HPDE6-E6E7 (cell line): ENCODE results near the gene CCN5.
"Not testable (repeated sequence)": the region's sequence is repeated elsewhere in the genome, so short reads cannot be mapped to it uniquely, and the experiment has no call there.

ENCODE experiments used
- DNase-seq: peaks from one replicate; pipeline ENCODE4 v3.0.0; 2011; ENCODE audit warnings: missing footprints; ENCODE audit errors: extremely low spot score

The CCN5 gene

DNA sequence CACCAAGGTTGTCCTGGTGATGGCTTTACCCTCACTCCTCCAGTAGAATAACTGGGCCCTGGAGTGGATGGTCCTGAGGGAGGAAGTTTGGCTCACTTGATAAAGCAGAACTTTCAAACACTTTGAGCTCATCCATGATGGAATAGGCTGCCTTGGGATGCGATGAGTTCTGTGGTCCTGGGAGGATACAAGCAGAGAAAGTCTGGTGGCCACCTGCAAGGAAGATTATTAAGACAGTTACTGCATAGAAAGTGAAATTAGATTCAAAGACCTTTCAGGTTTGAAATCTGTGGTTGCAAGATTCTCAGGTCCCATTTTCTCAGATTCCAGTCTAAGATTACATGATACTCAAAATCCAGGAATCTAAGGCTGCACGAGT, 19.9 kb upstream of the CCN5 start:
- no peak for DNase-seq

DNA sequence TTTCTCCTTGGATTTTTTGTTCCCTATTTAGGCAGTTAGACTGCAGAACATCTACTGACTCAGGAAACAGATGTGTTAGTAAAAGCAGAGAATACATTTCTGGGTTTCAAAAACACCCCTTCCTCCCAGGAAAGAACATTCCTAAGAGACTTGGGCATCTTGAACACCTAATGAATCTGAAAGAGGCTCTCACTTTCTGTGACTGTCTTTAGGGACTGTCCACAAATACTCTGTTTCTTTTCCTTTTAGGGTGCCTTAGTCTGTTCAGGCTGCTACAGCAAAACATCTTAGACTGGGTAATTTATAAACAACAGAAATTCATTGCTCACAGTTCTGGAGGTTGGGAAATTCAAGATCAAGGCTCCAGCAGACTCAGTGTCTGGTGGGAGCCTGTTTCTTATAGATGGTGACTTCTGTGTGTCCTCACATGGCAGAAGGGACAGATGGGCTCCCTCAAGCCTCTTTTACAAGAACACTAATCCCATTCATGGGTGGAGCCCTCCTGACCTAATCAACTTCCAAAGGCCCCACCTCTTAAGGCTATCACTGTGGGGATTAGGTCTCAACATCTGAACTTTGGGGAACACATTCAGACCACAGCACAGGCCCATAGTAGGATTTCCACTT, 19.4 kb upstream of the CCN5 start:
- DNase-seq: no peak

DNA sequence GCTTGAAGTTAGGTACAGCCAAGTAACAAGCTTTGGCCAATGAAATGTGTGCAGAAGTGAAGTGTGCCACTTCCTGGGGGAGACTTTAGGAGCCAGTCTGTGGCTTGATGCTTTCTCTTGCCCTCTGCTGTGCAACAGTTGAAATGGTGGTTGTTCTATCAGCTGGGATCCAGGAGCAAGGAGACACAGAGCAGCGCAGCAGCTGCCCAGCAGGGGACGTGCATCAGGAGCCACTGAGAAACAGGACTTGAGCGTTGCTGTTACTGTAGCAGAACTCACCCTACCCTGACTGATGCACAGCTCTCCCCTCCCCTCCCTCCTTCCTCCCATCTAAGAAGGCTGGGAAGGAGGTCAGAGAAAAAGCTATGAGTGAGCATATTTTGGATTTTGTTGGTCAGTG, 18.9 kb upstream of the CCN5 start:
- no peak for DNase-seq

DNA sequence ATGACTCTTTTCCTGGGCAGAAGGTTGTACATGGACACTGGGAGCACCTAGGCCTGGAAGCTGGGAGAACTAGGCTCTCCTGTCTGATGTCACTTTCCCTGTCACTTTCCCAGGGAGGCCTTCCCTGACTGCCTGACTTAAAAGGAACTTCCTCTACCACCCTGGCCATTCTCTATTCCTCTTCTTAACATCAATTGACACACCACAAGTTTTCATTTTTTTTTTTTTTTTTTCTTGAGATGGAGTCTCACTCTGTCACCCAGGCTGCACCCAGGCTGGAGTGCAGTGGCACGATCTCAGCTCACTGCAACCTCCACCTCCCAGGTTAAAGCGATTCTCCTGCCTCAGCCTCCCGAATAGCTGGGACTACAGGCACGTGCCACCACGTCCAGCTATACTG, 18.1 kb upstream of the CCN5 start:
- DNase-seq: not testable (repeated sequence)

DNA sequence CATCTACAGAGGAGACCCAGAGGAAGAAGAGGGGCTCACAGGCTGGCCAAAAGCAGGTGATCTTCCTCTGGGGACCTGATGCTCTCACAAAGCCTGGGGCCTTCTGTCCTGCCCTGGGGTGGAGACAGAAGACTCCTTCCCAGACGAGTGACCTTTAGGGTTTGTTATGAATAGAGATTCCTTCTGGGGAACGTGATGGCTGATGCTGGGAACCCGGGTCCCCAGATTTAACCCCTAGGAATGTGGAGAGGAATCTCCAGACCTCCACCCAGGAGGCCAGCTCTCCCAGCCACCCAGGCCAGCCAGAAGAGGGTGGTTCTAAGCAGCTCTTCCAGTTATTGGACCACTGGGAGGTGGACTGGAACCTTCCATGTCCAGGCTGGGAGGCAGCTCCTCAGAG, 16.8 kb upstream of the CCN5 start:
- DNase-seq: no peak

DNA sequence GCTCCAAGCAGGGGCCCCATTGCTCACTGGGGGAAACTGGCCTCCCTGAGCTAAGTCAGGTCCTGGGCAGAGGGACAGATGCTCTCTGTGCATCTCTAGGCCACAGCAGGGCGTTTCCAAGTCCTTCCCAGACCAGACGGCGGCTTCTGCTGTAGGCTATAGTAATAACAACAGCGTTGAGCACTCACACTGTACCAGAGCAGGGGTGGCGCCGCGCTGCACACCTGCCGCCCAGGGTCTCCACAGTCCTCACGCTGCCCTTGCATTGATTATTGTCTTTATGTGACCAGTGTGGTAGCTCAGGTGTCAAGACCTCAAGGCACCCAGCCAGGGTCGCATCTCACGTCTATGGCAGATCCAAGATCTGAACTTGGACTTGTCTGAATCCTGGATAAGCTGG, 14.9 kb upstream of the CCN5 start:
- DNase-seq: no peak

DNA sequence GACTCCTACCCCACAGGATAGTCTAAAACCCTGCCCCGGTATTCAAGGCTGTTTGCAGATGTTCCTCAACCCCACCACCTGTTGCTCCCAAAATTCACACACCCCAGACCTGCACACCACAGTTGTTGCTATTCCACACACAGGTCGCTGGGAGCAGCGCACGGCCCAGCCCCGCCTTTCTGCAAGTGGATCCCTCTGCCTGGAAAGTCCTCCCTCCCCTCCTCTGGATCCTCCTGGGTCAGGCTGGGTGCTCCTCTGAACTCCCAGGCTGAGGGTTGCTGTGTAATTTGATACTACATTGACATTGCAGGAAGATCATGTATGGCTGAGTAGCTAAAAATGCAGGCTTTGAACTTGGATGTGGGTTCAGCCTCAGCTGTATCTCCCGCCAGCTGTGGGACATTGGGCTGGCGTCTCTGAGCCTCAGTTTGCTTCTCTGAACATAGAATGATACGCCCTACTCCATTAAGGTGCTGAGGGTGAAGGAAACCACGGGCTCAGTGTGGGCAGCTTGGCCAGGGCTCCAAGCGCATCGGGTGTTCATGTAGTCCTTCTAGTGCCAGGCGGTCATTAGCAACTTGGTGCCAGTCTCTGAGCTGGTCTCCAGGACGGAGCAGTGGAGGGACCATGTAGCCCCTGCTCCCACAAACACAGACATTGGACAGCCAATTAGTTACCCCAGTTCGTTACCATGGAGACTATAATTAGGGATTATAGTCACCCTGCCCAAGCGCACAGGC, 13.9 kb upstream of the CCN5 start:
- DNase-seq: no peak

DNA sequence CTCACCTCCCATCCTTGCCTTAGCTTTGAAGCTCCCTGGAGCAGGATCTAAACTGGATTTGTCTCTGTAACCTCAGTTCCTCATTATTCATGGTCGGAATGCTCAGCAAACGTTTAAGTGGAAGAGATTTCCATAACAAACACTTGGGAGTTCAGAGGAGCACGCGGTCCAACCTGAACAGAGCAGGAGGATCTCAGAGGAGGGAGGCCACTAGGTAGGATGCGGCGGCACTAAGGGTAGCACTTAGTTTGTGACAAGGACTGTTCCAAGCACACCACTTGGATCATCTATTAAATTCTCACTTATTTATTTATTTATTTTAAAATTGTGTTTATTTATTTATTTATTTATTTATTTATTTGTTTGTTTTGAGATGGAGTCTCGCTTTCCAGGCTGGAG, 13.3 kb upstream of the CCN5 start:
- DNase-seq: no peak

DNA sequence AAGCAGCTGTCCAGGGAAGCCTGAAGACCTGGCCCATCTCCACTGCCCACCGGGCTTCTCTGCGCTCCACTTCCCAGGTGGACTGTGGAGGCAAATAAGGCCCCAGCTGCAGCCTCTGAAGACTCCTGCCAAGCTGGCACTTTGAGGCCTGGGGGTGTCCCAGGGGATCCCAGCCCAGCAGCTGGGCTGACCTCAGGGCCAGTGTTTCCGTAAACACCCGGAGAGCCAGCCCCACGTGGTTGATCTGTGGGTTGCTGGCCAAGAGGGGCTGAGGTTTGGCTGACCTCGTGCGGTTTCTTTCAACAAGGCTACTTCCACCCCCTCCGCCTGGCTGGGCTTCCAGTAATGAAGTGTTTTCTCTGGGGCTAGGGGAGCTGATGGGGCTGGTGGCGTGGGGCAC, 12.4 kb upstream of the CCN5 start:
- no peak for DNase-seq

DNA sequence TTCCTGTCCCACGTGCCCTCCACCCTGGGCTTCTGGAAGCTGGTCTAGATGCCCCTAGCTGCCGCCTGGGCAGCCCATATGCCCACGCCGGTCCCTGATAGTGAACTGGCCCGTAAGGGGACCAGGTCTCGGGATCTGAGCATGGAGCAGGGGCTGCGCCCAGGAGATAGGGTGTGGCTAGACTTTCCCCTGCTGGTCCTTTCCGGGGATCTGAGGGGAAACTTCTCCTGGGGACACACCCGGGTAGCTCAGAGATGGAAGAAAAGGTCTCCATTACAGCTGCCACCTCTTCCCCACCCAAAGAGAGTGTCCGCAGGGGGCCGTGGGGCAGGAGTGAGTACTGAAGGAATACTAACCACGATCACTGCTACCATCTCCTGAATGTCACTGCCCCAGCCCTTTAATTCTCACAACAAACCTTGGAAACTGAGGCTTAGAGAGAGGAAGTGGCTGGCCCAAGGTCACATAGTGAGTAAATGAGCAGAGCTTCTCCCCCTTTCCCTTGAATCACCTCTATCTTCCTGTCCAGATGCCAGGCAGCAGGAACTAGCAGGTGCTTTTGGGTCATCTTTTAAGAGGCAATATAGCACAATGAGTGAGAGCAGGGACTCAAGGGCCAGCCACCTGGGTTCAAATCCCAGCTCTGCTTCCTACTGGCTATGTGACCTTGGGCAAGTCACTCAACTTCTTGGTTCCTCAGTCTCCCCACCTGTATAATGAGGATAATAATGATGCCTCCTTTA, 11.8 kb upstream of the CCN5 start:
- DNase-seq: no peak

DNA sequence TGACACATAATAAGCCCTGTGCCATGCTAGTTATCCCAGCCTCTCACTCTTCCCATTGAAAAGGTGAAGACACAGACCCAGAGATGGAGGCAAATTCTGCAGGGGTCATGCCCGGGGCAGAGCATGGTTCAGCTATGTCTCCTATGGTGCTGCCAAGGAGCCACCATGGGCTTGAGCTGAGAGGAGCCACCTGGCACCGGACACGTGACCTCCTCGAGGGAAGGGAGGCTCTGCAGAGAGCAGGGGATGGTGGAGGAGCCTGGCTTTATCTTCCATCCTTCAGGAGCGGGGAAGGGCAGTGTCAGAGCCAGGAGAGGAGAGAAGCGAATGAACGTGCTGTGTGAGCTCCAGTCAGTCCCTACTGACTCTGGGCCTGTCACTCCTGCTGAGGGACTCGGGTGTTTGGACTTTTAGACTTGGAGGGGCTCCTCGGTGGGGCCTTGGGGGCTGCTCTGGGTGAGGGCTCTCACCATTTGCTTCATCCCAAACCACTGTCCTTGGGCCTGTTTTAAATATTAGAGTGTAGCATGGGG, 11.1 kb upstream of the CCN5 start:
- DNase-seq: no peak

DNA sequence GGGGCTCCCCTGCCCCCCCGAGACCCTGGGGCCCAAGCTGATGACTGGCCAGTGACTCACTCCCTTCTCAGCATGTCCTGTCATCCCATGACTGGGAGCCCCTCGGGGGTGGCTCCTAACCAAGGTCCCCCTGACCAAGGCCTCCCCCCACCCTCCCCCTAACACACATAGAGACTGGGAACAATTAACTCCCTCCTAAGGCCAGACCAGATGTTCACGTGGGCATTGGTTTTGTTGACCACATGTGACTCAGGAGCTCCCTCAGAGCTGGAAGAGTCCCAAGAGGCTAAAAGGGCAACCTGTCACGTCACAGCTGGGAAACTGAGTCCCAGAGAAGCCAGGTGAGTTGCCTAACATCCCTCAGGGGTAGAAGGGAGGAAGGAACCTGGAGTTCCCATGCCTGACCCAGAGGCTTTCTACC, 10.6 kb upstream of the CCN5 start:
- DNase-seq: no peak

DNA sequence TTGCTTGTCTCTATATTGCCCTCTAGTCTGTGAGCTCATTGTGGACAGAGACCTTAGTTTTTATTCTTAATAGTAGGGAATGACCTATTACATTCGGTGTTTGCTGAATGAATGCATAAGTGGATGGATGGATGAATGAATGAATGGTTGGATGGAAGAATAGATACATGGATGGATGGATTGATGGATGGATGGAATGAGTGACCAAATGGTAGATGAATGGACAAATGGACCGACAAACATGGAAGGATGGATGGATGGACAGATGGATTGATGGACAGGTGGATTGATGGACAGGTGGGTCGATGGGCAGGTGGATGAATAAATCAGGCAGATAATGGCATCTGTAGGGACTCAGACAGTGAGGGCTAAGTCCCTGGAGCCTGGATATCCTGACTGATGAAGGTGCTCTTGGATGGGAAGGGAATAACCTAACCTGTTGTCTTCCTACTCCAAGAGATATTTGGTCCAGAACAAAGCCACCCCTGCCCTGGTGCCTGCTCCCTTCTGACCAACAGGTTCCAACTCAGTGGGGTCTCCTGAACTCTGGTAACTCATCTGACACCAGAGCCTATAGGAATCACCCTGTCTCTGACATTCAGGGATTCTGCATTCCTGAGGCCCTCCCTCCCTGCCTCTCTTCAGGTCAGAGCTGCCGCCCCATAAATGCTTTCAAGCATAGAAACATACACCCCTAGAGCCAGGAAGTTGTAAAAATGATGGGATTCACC, 9.6 kb upstream of the CCN5 start:
- DNase-seq: no peak

DNA sequence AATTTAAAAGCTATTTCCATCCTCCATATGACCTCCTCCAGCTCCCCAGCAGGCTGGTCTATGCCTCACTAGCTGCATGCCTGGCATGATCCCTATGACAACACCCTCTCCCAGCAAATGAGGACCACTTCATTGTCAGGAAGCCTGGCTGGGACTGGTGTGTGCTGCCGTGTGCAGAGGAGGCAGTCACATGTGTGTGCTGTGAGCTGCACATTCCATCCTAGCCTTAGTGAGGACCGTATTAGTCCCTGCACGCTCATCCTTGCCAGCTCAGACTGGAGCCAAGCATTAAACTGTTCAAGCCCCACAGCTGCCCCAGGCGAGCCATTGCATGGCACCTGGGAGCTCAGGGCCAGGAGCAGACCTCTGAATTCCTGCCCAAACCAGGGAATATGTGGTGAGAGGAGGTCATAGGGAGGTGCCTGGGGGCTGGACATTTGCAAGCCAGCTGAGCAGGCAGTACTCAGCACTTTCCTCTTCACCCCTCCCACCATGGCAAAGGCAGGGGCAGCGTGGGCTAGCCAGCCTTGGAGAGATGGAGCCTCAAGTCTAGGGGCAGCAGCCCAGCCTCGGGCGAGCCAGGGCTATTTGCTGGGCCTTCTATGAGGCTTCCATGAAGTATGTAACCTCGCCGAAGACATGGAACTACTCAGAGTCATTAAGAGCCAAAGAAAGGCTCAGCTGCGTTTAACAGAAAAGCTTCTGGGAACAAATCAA, 8.7 kb upstream of the CCN5 start:
- DNase-seq: no peak

DNA sequence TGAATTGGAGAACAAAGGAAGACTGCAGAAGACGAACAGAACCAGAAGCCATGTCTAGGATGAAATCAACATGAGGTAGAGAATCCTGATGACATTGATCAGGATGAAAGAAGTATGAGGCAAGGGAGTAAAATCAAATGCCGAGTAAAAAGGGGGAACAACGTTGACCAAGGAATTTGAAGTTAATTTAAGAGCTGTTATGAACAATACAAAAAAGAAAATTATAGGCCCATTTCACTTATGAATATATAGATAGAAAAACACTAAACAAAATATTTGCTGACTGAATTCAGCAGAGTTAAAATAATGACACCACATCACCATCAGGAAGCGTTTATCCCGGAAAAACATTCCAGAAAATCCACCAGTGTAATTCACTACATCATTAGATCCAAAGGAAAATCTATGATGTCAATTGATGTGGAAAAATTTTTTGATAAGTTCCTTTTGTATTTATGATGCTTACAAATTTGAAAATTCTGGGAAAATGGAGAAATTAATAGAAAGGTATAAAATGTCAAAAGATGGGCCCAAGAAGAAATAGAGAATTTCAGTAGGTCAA, 8.1 kb upstream of the CCN5 start:
- no peak for DNase-seq

DNA sequence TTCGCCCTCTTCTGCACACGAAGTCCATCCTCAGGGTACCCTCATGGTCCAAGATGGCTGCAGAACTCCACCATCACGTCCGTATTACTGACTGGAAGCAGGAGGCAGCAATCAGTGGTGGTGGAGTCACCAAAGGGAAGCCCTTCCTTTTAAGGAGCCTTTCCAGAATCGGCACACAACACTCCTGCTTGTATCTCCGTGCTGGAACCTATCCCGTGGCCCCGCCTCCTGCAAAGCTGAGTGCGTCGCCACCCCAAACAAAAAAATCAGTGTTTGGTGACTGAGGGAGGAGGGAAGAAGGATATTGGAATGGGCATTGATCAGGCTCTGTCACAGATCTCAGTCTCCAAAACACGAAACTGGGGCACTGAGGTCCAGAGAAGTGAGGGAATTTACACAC, 5.8 kb upstream of the CCN5 start:
- DNase-seq: no peak

DNA sequence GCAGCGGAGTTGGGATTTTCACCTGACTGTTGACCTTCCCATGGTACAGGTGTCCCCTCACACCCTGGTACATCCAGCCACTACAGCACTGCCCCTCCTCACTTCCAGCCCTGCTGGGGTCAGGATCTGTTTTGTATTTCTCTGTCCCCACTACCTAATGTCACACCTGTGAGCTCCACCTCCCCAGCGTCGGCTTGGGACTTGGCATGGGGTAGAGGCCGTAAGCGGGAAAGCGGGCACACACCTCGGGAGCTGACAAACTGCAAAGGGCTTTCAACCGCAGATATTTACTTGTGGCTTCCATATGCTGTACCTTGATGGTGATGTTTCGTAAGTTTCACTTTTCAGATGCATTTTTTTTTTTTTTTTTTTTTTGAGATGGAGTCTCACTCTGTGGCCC, 5.4 kb upstream of the CCN5 start:
- DNase-seq: no peak

DNA sequence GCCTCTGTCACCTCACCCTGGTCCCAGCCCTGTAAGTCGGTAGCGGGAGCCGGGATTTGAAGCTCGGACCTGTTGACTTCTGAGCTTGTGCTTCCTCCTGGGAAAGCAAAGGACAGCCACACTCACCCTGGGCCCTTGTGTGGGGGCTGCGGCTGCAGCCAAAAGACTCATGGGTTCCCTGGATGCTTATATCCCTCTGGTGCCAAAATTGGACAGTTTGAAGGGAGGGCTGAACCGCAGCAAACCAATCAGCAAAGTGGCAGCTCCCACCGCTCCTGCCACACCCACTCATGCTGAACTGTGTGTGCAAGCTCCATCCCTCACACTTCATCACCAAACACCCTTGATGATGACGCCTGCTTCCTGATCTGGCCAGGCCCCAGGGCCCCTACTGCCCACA, 3.9 kb upstream of the CCN5 start:
- DNase-seq: no peak

DNA sequence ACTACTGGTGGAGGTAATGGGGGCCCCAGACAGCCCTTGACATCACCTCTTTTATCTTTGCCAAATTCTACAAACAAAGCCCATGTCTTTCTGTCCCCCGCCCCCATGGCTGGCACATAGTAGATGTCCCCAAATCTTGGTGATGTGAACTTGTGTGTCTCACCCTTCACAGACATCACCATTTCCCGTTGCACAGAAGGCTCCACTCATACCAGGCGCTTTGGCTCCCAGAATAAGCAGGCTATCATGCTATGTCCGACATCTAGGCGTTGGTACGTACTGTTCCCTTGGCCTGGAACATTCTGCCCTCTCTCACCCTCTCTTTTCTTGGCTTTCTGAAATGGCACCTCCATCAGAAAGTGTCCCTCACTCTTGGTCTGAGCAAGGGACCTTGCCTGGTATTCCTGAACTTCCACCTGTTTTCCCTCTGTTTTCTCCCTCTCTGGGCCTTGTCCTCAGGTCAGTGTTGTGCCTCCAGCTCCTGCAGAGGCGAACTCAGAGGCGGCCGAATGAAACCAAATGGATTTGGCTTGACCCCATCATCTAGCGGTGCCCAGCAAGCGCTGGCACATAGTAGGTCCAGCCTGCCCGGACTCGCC, 968 bp upstream of the CCN5 start:
- no peak for DNase-seq

DNA sequence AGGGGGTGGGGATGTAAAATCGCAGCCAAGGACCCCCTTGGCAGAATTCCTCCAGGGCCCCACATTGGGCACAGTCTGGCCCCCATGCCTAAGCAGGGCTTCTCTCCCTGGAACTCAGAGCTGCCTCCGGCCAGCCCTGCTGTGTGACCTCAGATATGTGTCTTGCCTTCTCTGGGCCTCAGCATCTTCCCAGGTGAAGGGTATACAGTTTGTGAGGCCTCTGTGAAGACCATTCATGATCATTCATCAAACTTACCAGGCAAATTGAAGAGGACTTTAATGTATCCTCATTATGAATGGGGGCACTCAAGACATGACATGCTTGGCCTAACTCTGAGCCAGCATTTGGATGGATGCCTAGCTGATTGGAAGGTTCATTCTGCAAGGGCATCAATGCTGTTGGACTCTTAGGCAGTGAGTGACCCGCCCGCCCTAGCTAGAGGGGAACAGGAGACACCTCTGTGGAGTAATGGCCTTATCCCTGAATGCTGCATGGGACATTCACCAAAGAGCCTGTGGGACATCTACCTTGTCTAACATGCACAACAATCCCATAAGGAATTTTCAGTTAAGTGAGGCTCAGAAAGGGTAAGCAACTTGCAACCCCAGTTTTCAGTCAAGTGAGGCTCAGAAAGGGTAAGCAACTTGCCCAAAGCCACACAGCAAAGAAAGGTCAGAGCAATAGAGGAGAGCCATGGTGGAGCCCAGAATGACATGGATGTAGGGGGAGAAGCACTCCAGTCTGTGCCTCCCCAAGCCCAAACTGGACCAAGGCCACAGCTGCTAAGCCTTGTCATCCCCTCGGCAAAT, 535 bp downstream of the CCN5 start:
- DNase-seq: no peak
